ENCODE data around the gene TCF3.

Gene TCF3

GRCh38 chr19:1609103-1609396 is 43.4 kb downstream of the TCF3 start:
- no peak for DNase-seq

GRCh38 chr19:1608359-1609102 is 43.9 kb downstream of the TCF3 start:
- DNase-seq: no peak

GRCh38 chr19:1606138-1606651 is 46.2 kb downstream of the TCF3 start:
- DNase-seq: no peak

DNA sequence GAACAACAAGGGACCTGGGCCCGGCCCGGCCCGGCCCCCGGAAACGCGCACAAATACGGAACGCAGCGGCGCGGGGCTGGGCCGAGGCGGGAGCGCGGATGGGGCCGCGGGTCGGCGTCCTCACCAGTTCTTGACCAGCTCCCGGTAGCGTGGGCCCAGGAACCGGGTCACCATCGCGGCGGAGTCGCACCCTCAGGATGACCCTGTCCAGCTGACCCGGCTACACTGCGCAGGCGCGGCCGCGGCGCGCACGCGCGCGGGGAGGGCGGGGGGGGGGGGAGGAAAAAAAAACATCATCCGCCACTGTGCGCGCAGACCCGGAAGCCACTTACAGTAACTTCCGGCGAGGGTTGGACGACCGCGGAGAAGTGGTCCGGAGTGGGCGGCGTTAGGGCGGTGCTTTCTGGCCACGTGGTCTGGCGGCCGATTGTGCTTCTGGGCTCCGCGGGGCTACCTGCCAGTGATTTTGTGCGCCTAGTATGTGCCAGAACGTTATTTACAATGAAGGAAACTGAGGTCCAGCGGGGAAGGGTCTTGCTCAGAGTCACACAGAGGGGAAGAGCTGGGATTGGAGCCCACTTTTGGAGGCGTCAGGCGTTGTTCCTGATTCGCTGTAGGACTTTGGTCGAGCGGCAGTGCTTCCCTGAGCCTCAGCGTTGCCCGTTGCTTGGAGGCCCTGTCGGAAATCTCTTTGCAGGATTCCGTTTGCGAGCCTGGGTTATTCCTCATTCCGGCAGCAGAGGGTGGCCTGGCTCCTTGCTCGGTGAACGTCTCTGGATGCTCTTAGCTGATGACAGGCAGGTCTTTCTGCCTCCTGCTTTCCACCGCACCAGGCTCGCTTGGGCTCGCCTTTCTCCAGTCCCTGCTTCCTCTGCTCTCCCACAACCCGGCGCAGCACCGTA is 46.9 kb downstream of the TCF3 start, which contains the start of gene UQCR11:
UQCR11 (minus strand) TSS at position 227 of the 902 bp plus-strand sequence; CDS start at position 174, 53 bp downstream.
- peak; percentile 96 to 97 for DNase-seq

DNA sequence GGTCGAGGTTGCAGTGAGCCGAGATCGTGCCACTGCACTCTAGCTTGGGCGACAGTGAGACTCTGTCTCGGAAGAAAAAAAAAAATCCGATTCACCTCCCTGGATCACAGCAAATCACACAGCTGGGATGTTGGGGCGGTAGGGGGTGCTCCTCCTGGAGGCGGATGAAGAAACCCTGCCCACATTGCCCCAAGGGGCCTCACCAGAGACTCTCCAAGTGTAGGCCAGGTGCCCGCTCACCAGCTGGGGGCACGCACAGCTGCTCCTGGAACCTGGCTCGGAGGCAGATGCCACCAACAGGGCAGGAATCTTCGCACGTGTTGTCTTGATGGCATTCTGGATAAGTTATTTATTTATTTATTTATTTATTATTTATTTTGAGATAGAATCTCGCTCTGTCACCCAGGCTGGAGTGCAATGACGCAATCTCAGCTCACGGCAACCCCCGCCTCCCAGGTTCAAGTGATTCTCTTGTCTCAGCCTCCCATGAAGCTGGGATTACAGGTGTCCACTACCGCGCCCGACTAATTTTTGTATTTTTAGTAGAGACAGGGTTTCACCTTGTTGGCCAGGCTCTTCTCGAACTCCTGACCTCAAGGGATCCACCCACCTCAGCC is 50.2 kb downstream of the TCF3 start:
- no peak for DNase-seq

GRCh38 chr19:1601613-1602064 is 50.8 kb downstream of the TCF3 start:
- DNase-seq: no peak

DNA sequence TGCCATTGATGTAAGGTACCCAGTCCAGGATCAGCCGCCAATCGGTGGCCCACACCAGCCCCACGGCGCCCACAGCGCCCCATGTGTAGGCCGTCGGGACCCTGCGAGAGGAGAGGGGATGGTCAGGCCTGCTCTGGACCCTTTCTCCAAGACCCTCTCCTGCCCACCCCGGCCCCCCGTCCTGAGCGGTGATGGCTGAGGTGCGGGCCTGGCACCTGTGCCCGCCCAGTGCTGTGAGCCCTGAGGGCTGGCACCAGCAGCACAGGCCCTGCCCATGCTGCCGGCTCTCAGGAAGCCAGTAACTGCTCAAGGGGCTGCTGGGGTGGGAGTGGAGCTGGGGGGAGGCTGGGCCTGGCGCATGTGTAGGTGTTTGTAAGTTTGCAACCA is 53.0 kb downstream of the TCF3 start:
- DNase-seq: no peak

DNA sequence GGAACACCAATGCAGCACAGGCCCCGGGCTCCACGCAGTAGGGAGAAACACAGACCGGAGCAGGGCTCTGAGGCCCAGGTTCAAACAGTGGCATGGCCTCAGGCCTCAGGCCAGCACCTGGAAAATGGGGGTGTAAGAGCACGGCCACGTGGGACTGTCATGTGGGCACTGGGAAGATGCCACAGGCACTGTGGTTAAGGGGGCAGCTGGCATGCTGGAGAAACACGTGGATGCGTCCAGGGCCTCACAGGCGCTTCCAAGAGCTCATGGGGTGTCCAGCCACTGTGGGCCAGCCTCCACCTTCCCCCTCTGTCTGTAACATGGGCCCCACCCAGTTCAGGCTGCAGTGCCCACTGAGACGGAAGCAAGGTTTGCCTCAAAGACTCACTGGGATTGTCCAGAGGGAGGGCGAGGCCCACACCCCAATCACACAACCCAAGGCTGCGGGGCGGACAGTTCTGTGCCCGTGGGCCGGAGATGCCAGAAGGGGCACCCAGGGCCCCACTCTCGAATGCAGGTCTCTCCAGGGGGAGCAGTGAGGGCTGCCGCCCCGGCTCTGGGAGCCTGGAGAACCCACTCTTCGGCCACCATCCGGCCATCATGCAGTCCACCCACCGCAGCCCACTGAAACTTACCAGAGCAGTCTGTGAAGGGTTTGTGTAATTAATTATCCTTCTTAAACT is 53.5 kb downstream of the TCF3 start:
- no peak for DNase-seq

DNA sequence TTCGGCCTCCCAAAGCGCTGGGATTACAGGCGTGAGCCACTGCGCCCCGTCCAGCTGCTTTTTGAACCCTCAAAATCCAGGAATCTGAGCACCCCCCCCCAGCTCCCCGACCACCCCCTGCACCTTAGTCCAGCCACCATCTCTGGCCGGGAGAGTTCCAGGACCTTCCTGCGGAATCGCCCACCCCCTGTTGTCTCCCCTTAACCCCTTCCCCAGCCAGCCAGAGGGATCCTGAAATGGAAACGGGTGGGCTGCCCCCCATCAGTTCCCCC is 59.0 kb downstream of the TCF3 start:
- no peak for DNase-seq

DNA sequence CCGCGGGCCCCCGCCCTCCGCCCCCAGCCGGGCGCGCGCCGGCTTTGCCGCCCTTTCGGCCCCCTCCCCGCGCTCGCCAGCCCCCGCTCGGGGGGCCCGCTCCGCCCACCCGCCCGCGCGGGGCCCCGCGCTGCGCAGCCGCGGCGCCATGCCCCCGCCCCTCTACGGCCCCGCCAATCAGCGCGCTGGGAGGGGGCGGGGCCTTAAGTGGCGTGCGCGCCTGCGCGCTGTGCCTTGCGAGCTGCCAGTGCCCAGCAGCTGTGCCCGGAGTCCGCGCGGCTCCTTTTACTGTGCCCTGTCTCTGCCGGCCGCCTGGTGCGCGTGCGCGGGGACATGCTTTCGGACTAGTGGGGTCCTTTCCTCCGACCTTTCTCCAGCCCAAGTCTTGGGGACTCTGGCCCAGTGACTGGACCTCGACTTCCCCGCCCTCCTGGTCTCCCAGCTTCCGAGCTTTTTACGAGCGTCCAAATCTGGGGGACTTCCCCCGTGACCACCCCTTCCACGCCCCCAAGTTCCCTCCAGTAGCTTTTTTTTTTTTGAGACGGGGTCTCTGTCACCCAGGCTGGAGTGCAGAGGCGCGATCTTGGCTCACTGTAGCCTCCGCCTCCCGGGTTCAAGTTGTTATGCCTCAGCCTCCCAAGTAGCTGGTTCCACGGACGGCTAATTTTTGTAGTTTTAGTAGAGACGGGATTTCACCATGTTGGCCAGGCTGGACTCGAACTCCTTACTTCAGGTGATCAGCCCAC is 59.5 kb downstream of the TCF3 start, which contains the start of gene MBD3:
MBD3 (minus strand) TSS at position 111 of the 746 bp plus-strand sequence. CDS start 234 bp downstream, outside the sequence.
- peak; percentile 90 to 98 for DNase-seq

DNA sequence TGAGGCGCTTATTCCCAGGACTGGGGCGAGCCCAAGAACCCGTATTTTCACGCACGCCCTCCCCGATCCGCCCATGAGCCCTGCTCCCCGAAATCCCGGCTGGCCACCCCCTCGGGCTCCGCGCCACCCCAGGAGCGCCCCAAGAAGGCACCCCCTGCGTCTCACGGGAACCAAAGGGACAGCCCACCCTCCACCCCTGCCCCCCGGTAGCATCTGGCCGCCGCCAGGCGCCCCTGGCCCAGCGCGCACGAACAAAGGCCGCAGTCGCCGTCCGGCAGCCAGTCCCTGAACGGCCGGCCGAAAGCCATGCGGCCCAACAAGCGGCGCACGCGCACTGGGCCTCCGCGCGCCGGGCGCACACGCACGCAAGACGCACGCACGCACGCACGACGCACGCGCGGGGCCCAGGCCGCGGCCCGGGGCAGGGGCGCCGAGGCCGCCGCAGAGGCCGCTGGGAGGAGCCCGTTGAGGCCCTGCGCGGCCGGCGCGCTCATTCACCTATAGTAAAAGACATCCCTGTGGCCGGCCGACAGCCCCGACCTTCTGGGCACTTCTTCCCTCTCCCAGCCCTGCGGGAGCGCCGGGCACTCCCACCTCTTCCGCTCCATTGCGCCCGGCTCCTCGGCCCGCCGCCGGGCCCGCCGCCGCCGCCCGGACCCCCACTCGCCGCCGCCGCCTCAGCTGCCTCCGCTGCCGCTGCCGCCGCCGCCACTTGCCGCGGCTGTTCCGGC is 60.2 kb downstream of the TCF3 start:
- peak; percentile 83 to 92 for DNase-seq

DNA sequence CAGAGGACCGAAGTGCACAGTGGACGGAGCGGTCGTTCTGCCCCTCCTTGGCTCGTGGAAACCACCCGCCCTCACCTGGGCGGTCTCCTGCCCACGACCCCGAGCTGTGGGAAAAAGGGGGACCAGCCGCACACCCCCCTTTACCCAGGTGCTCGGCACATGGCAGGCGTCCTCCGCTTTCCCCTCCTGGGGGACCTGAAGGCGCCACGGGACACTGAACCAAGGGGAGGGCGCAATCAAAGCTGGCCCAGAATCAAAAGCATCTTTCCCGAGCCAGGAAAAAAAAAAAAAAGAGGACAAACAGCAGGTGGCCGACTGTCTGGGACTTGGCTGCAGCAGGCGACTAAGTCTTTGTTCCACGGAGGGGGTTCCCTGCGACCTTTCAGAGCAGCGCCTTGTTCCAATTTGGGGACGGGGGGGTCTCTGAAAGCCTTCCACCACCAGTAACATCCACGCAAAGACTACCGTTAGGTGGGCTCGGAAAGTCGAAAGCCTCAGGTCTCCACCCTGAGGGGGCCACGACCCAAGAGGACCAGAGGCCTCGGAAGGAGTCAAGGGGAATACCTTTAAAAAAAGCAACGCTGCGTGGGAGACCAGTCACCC is 60.9 kb downstream of the TCF3 start:
- DNase-seq: peak in 1 of 2 experiments; percentile 23

DNA sequence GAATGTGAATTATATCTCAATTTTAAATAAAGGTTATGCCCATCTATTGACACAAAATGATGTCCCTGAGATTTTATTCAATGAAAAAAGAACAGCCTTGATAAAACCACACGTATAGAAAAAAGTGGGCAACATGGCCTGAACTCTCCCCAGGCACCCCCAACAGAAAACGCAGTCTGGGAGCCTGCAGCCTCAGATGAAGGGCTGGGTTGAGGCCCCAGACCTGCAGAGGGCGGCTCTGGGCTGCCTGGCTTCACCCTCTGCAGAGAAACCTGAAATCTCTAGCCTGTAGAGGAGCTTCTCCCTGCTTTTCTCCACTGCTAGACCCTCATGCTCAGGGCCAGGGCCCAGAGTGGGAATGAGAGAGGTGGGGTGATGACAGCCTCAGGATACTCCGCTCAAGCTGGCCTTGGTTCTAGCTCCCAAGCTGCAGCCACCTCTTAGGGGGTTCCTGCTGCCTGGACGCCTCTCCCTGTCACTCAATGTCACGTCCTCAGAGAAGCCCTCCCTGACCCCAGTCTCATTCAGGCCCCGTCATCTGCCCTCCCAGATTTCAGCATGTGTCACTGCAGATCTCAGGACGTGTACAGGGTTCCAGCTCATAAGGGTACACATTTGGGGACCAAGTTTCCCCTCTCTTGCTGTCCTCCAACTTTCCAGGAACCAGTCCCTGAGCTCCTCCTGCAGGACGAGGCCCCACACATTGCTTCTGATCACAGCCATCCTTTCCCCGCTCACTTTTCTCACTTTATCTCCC is 61.6 kb downstream of the TCF3 start:
- peak; percentile 16 to 54 for DNase-seq

DNA sequence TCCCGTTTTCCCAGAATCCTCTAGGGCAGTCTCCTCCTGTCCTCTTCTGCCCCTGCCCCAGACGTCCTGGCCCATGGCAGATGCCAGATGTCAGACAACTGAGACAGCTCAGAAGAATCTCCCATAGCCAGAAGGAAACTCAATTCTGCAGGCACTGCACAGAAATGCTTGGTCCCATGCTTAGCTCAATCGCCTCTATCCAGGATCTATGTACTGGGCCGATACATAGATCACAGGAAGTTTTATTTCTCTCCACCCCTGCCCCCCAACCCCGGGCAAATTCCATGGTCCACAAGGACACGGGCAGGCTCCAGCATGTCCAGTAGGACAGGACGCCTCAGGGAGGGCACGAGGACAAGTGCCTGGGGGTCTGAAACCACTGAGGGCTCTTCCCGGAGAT is 64.5 kb downstream of the TCF3 start:
- DNase-seq: peak; percentile 11 to 39

DNA sequence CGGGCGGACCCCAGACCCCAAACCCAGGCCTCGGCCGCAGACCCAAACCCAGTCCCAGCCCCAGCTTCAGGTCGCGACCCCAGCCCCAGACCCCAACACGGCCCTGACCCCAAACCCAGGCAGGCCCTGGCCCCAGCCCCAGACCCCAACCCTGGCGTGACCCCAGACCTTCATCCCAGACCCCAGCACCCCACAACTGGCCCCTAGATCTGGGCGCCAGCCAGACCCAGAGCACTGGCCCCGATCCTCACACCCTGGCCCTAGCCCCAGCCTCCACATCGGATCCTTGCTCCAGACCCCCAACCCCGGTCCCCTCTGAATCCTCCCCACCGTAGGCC is 67.2 kb downstream of the TCF3 start:
- no peak for DNase-seq

GRCh38 chr19:1584500-1585242 is 67.7 kb downstream of the TCF3 start:
- DNase-seq: no peak

GRCh38 chr19:1582201-1582600 is 70.2 kb downstream of the TCF3 start:
- no peak for DNase-seq

DNA sequence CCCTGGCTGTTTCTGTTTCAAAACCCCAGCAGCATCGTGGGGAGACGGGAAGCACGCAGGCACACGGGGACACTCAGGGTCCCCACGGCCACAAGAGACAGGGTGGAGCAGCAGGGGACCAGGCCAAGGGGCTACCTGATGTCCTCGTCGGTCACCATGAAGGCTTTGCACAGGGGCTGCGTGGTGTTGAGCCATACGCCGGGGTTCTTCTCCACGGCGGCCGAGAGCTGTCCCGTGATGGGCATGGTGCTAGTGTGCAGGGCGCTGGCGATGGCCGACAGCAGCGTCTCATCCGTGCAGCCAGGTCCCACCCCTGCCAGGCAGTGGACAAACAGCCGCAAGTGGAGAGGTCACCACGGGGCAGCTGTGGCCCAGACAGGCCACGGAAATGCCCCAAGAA is 71.5 kb downstream of the TCF3 start:
- no peak for DNase-seq

DNA sequence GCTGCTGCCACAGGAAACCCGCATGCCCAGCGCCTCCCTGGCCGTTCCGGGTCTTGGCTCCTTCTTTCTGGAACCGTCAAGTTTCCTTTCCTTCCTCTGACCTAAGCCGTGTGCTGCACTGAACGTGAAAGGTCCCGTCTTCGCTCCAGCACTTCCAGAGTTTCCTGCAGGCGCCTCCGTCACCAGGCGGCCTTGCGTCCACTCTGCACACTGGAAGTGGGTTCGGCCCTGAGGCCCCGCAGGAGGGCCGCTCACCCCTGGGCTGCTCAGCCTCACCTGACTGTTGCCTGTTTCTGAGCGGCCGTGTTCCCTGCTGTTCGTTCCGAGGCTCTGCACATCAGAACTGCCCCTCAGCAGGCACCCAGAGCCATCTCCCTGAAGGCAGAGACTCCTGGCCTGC is 72.0 kb downstream of the TCF3 start:
- DNase-seq: no peak

DNA sequence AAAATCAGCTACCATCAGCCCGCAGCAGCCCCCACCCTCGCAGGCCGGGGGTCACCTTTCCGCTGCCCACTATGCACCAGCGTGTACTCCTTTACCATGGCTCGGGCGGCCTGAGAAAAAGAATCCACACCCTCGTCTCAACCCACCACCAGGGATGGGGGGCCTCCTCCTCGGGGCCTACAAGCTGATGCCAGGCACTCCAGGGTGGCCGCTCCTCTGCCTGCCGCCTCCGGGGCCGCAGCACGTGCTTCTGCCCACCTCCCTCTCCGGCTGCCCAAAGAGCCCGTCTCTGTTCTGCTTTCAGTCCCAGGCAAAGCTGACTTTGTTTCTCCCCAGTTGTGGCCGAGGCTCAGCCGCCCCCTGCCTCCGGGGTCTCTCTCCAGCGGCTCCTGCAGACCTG is 73.2 kb downstream of the TCF3 start:
- DNase-seq: no peak

Data from NCI-H524 (cell line).